Endothelial cell of umbilical vein (primary cell): ENCODE measurements around the gene DPPA4. TPM values are rescaled to one million over a fixed set of nuclear protein-coding genes. Genes with fewer than 3 reads are reported as not detected.

Experiments used
- BruUV-seq: library from RNA; stranded (reverse); fragments of 400-500 nt; replicated peaks from 2 replicates; lab custom pipeline; 2021; lab: Mats Ljungman, UMichigan
- CTCF ChIA-PET: fragments of 300-600, 350-600 bp; sonication (Branson Sonifier 250); formaldehyde crosslinking; loops from one replicate; lab custom pipeline; 2021; ENCODE audit warnings: antibody characterized with exemption, inconsistent platforms; lab: Charles Lee
- POLR2A ChIA-PET: fragments of 300-600, 350-600 bp; sonication (Branson Sonifier 250); formaldehyde crosslinking; loops from one replicate; lab custom pipeline; 2021; ENCODE audit warnings: antibody characterized with exemption, inconsistent platforms; lab: Charles Lee
- DNase-seq: peaks from one replicate; pipeline ENCODE4 v3.0.0-alpha.2; 2011; ENCODE audit warnings: low read depth, low spot score
- FAIRE-seq: peaks from 2 replicates; lab custom pipeline; 2011; peaks lifted over from hg19 to GRCh38; lab: Jason Lieb, UNC
- H2AFZ ChIP-seq: 2 replicates; pipeline ENCODE4 v1.6.0; 2012; ENCODE audit warnings: low read depth, low read length, control low read depth, inconsistent platforms
- H3K27ac ChIP-seq: 2 replicates; pipeline ENCODE4 v1.5.1; 2011; ENCODE audit warnings: low read depth, mild to moderate bottlenecking, control low read depth, low read length, moderate library complexity; ENCODE audit not compliant: insufficient read depth
- H3K27me3 ChIP-seq, 2 experiments: 2 replicates each; pipeline versions ENCODE4 v1.6.0 to v1.6.1; 2011; ENCODE audit warnings: low read length in 2 of 2, mixed read lengths in 1 of 2; ENCODE audit not compliant: control insufficient read depth in 2 of 2, insufficient read depth in 2 of 2
- H3K36me3 ChIP-seq, 2 experiments: 2 replicates in 1 of 2; 3 replicates in 1 of 2; pipeline ENCODE4 v1.5.1; 2011; ENCODE audit warnings: low read length in 2 of 2, mild to moderate bottlenecking in 1 of 2, moderate library complexity in 1 of 2; ENCODE audit not compliant: control insufficient read depth in 2 of 2, insufficient read depth in 2 of 2; ENCODE audit errors: extremely low read depth in 1 of 2
- H3K4me1 ChIP-seq: 3 replicates; pipeline ENCODE4 v1.5.1; 2011; ENCODE audit warnings: mild to moderate bottlenecking, low read length; ENCODE audit not compliant: control insufficient read depth, insufficient read depth; ENCODE audit errors: extremely low read depth
- H3K4me2 ChIP-seq: 2 replicates; pipeline ENCODE4 v1.6.1; 2011; ENCODE audit warnings: low read length, control low read depth, mixed read lengths; ENCODE audit not compliant: insufficient read depth
- H3K4me3 ChIP-seq, 3 experiments: fragments of 200-600 bp in 1 of 3; sonication (generic), shearing (Covaris generic) in 1 of 3; replicated peaks in 1 of 3; 2 replicates each; pipeline ENCODE4 v1.5.1; 2011 to 2016; ENCODE audit warnings: control low read depth in 3 of 3, low read length in 3 of 3, mild to moderate bottlenecking in 2 of 3, inconsistent platforms in 1 of 3, low read depth in 1 of 3, moderate library complexity in 1 of 3; ENCODE audit not compliant: insufficient read depth in 1 of 3
- H3K79me2 ChIP-seq: 2 replicates; pipeline ENCODE4 v1.6.0; 2012; ENCODE audit warnings: low read length, inconsistent platforms; ENCODE audit not compliant: control insufficient read depth, insufficient read depth
- H3K9ac ChIP-seq: replicated peaks from 2 replicates; pipeline ENCODE3; 2011; ENCODE audit warnings: low read length, control low read depth; ENCODE audit not compliant: insufficient read depth; ENCODE audit errors: extremely low read depth
- H3K9me1 ChIP-seq: replicated peaks from 3 replicates; pipeline ENCODE4 v1.6.0; 2011; ENCODE audit warnings: mild to moderate bottlenecking, low read length; ENCODE audit not compliant: control insufficient read depth, insufficient read depth; ENCODE audit errors: extremely low read depth
- H3K9me3 ChIP-seq: replicated peaks from 2 replicates; pipeline ENCODE4 v1.5.1; 2012; ENCODE audit warnings: low read length, inconsistent platforms; ENCODE audit not compliant: control insufficient read depth, insufficient read depth
- H4K20me1 ChIP-seq: replicated peaks from 2 replicates; pipeline ENCODE3; 2011; ENCODE audit warnings: mild to moderate bottlenecking, low read length; ENCODE audit not compliant: control insufficient read depth, insufficient read depth; ENCODE audit errors: extremely low read depth
- EZH2 ChIP-seq: IDR thresholded peaks from 2 replicates; pipeline ENCODE4 v1.6.1; 2012; ENCODE audit warnings: borderline replicate concordance, low read depth, mild to moderate bottlenecking, moderate library complexity, low read length, inconsistent platforms; ENCODE audit not compliant: severe bottlenecking
- FOS ChIP-seq: IDR thresholded peaks from 2 replicates; pipeline ENCODE4 v1.6.1; 2011; ENCODE audit warnings: mild to moderate bottlenecking, low read length, moderate library complexity, borderline replicate concordance; ENCODE audit not compliant: insufficient read depth
- GATA2 ChIP-seq: IDR thresholded peaks from 2 replicates; pipeline ENCODE4 v1.7.0; 2011; ENCODE audit warnings: low read depth, mild to moderate bottlenecking, moderate library complexity, mixed read lengths, low read length; ENCODE audit not compliant: insufficient read length, insufficient read depth
- JUN ChIP-seq: IDR thresholded peaks from 2 replicates; pipeline ENCODE4 v1.6.1; 2011; ENCODE audit warnings: borderline replicate concordance, low read depth; ENCODE audit not compliant: insufficient read length, insufficient read depth
- MAX ChIP-seq: IDR thresholded peaks from 2 replicates; pipeline ENCODE4 v1.6.1; 2011; ENCODE audit not compliant: insufficient read depth, insufficient read length
- MYC ChIP-seq: IDR thresholded peaks from one replicate; pipeline ENCODE4 v1.6.1; 2011; ENCODE audit warnings: mild to moderate bottlenecking, low read depth, low read length
- POLR2A ChIP-seq: IDR thresholded peaks from 2 replicates; pipeline ENCODE4 v1.6.1; 2012; ENCODE audit warnings: low read depth, mild to moderate bottlenecking, control low read depth, low read length
- POLR2AphosphoS5 ChIP-seq: IDR thresholded peaks from 2 replicates; pipeline ENCODE4 v1.6.1; 2012; ENCODE audit warnings: low read depth, mild to moderate bottlenecking, control low read depth, low read length, moderate library complexity; ENCODE audit not compliant: insufficient read depth
- dilution Hi-C: fragments of 300-500 bp; cut with MboI; formaldehyde crosslinking; loops from one replicate; pipeline ENCODE4 v1.15.0; 2019; ENCODE audit warnings: low sequenced_read_pairs; ENCODE audit not compliant: extremely low pct_ligation_motif_present
- intact Hi-C: fragments of 100-400 bp; cut with micrococcal nuclease; formaldehyde crosslinking; loops from one replicate; pipeline ENCODE4 v1.10.0; 2022
- polyA plus RNA-seq, 4 experiments: library from polyadenylated mRNA; depleted of rRNA in 3 of 4; stranded (reverse) in 3 of 4; unstranded in 1 of 4; fragments of >200 nt; gene quantifications; 2 replicates each; pipeline versions ENCODE4 v1.2.1 to v1.2.3, GENCODE V29; 2011 to 2012; ENCODE audit warnings: missing spikeins in 1 of 4
- total RNA-seq: library from RNA; stranded (reverse); gene quantifications from 2 replicates; pipeline ENCODE4 v1.2.3, GENCODE V29; 2021
- TF ChIP-seq, protein P1 (sequence below), 2 donors: IDR thresholded peaks; 1 replicate in 1 of 2; 2 replicates in 1 of 2; pipeline ENCODE4 v1.5.1; 2011; ENCODE audit warnings: low read length in 2 of 2, mild to moderate bottlenecking in 2 of 2, moderate library complexity in 2 of 2, control low read depth in 1 of 2, inconsistent platforms in 1 of 2, low read depth in 1 of 2; ENCODE audit not compliant: insufficient read depth in 1 of 2; ENCODE audit errors: extremely low read depth in 1 of 2

Gene DPPA4
- total and polyA plus RNA-seq, 2 donors (not counting 3 experiments of a cell fraction or from before 2014, with no cell fraction given): 0.06 TPM; not detected in 1

- dilution Hi-C loops (no loop called here), intact Hi-C loops (no loop called here)
- CTCF ChIA-PET: no interaction called here
- H3K9ac ChIP-seq: no peak overlapping the region
- H3K4me3 ChIP-seq: no peak overlapping the region
- no peak overlapping the region for H3K4me2 ChIP-seq
- H4K20me1 ChIP-seq: no peaks in the 10 kb centered on the region
- no peaks in the 10 kb centered on the region for H3K79me2 ChIP-seq
- no peak overlapping the region for H2AFZ ChIP-seq
- no peaks in the 10 kb centered on the region for H3K9me1 ChIP-seq
- DNase-seq (no peak), FAIRE-seq (no peak)
- no peak overlapping the region for H3K27ac ChIP-seq
- POLR2A ChIA-PET: no interaction called here
- no peaks in the 10 kb centered on the region for H3K4me1 ChIP-seq
- BruUV-seq: no TSS peak
- TF ChIP-seq POLR2A: no peak
- no peak for TF ChIP-seq POLR2AphosphoS5
- TF ChIP-seq EZH2: no peak
- TF ChIP-seq, protein P1, sequence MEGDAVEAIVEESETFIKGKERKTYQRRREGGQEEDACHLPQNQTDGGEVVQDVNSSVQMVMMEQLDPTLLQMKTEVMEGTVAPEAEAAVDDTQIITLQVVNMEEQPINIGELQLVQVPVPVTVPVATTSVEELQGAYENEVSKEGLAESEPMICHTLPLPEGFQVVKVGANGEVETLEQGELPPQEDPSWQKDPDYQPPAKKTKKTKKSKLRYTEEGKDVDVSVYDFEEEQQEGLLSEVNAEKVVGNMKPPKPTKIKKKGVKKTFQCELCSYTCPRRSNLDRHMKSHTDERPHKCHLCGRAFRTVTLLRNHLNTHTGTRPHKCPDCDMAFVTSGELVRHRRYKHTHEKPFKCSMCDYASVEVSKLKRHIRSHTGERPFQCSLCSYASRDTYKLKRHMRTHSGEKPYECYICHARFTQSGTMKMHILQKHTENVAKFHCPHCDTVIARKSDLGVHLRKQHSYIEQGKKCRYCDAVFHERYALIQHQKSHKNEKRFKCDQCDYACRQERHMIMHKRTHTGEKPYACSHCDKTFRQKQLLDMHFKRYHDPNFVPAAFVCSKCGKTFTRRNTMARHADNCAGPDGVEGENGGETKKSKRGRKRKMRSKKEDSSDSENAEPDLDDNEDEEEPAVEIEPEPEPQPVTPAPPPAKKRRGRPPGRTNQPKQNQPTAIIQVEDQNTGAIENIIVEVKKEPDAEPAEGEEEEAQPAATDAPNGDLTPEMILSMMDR (IDR thresholded peaks at IDR 0.05; ENCODE audit: extremely low read depth in 1 of 2, insufficient read depth in 1 of 2, low read depth in 1 of 2, low read length in 2 of 2): no peak
- TF ChIP-seq MAX: no peak
- no peak for TF ChIP-seq JUN
- no peak for TF ChIP-seq FOS
- TF ChIP-seq MYC: no peak
- TF ChIP-seq GATA2: no peak
- no peaks in the 10 kb centered on the region for H3K27me3 ChIP-seq
- no peaks in the 10 kb centered on the region for H3K36me3 ChIP-seq
- no peaks in the 10 kb centered on the region for H3K9me3 ChIP-seq
These were observed 15.7 kb upstream of the DPPA4 start for GRCh38 chr3:109353057-109353456.
